Measurements from ENCODE around the gene WDR76.

The WDR76 gene

GRCh38 chr15:43903864-43904290 lies 77.1 kb downstream of the WDR76 start:
- DNase-seq: peak in 1 of 2 donors; percentile 36
- Histone ChIP-seq H3K36me3 (no peaks in the 10 kb centered on the region), H3K27me3 (peaks cover 0 to 5% of the 10 kb centered on the region in 2 donors), H3K4me1 (no peaks in the 10 kb centered on the region), H3K4me3 (no peak overlapping the region), H3K27ac (no peak overlapping the region), H3K9me3 (no peaks in the 10 kb centered on the region)
- intact Hi-C loops (cut with DNase I; ENCODE audit: low total_unique reads): loop anchor here (5.0 to 10.0 kb wide), 2 partner anchors 163 to 591 kb away; no protein-coding TSS in a partner anchor
- TF ChIP-seq, protein P1, sequence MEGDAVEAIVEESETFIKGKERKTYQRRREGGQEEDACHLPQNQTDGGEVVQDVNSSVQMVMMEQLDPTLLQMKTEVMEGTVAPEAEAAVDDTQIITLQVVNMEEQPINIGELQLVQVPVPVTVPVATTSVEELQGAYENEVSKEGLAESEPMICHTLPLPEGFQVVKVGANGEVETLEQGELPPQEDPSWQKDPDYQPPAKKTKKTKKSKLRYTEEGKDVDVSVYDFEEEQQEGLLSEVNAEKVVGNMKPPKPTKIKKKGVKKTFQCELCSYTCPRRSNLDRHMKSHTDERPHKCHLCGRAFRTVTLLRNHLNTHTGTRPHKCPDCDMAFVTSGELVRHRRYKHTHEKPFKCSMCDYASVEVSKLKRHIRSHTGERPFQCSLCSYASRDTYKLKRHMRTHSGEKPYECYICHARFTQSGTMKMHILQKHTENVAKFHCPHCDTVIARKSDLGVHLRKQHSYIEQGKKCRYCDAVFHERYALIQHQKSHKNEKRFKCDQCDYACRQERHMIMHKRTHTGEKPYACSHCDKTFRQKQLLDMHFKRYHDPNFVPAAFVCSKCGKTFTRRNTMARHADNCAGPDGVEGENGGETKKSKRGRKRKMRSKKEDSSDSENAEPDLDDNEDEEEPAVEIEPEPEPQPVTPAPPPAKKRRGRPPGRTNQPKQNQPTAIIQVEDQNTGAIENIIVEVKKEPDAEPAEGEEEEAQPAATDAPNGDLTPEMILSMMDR (IDR thresholded peaks at IDR 0.05): peak; percentile 74

DNA sequence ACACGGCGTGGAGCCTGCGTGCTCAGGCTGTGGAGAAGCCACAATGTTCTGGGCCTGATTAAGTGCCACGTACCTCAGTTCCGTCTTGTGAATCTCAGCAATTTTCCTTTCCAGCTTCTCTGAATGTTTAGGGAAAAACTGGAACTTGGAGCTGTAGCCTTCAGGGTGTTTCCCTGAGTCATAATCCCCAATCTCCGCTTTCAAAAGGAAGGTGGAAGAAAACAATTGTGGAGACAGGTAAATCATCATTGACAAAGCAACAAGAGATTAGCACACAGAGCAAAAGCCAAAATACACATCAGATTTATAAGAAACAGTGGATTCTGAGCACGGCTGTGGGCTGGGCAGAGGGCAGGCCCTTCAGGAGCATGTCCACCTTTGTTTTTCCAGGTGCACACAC lies 79.0 kb downstream of the WDR76 start:
- no peak for DNase-seq
- H3K4me1 ChIP-seq: peaks cover 0 to under 1% (median 0%) of the 10 kb centered on the region in 4 donors
- H3K27ac ChIP-seq: no peak overlapping the region
- no peaks in the 10 kb centered on the region for H3K36me3 ChIP-seq
- H3K27me3 ChIP-seq: peaks cover 0 to 5% of the 10 kb centered on the region in 2 donors
- H3K9me3 ChIP-seq: no peaks in the 10 kb centered on the region
- H3K4me3 ChIP-seq: no peak overlapping the region
- intact Hi-C loops (cut with DNase I; ENCODE audit: low total_unique reads): loop anchor here (10.0 kb wide), 1 partner anchor 589 kb away; no protein-coding TSS in a partner anchor
- TF ChIP-seq, protein P1 (IDR thresholded peaks at IDR 0.05): no peak

- Histone ChIP-seq H3K4me3 (no peak overlapping the region), H3K9me3 (no peaks in the 10 kb centered on the region), H3K27me3 (no peaks in the 10 kb centered on the region), H3K36me3 (no peaks in the 10 kb centered on the region), H3K4me1 (peaks cover 0 to 26% (median 10%) of the 10 kb centered on the region in 4 donors), H3K27ac (no peak overlapping the region)
- no peak for DNase-seq
- TF ChIP-seq, protein P1 (IDR thresholded peaks at IDR 0.05): no peak
- intact Hi-C loops (cut with DNase I; ENCODE audit: low total_unique reads): loop anchor here (10.0 kb wide), 1 partner anchor 586 kb away; no protein-coding TSS in a partner anchor
These were observed 81.8 kb downstream of the WDR76 start for GRCh38 chr15:43908516-43909050.

DNA sequence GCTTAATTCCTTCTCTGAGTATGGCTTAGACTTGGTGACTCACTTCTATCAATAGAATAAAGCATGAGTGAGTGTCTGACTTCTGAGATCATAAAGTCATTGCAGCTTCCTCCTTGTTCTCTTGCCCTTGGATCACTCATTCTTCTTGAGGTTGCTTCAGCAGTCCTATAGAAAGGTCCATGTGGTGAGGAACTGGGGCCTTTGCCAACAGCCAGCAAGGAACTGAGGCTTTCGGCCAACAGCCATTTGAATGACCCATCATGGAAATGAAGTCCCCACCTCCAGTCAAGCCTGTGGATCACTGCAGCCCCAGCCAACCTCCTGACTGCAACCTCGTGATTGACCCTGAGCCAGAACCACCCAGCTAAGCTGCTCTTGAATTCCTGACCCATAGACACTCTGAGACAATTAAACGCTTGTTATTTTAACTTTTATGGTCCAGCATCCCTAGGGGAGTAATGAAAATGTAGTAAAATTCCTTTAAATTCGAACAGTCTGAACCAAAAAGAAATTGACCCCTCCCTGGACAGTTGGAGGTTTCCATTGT lies 84.5 kb downstream of the WDR76 start:
- TF ChIP-seq, protein P1 (IDR thresholded peaks at IDR 0.05): no peak
- no peaks in the 10 kb centered on the region for H3K36me3 ChIP-seq
- H3K27ac ChIP-seq: no peak overlapping the region
- DNase-seq: peak; percentile 57 to 74
- H3K4me3 ChIP-seq: no peak overlapping the region
- H3K9me3 ChIP-seq: no peaks in the 10 kb centered on the region
- intact Hi-C loops (cut with DNase I; ENCODE audit: low total_unique reads): no loop called here
- no peaks in the 10 kb centered on the region for H3K27me3 ChIP-seq
- H3K4me1 ChIP-seq: peaks cover 0 to 32% (median 11%) of the 10 kb centered on the region in 4 donors

- Histone ChIP-seq H3K4me3 (no peak overlapping the region), H3K36me3 (no peaks in the 10 kb centered on the region), H3K9me3 (no peaks in the 10 kb centered on the region), H3K27me3 (no peaks in the 10 kb centered on the region), H3K27ac (peak overlapping the region in 1 of 2 donors; percentile 34), H3K4me1 (peaks cover 0 to 32% (median 11%) of the 10 kb centered on the region in 4 donors)
- no peak for DNase-seq
- intact Hi-C loops (cut with DNase I; ENCODE audit: low total_unique reads): no loop called here
- TF ChIP-seq, protein P1 (IDR thresholded peaks at IDR 0.05): no peak
These were observed 85.4 kb downstream of the WDR76 start for GRCh38 chr15:43912208-43912607.

Measured in tibial artery (tissue), 4 donors.